Mesenchymal stem cell (in vitro differentiated cells and primary cell): ENCODE data around the gene FARP1.

ENCODE experiments used
- DNase-seq: peaks from one replicate; pipeline ENCODE4 v3.0.0-alpha.2; 2013
- H2AFZ ChIP-seq: one replicate; pipeline ENCODE4 v1.6.1; 2013; ENCODE audit warnings: low read depth, mild to moderate bottlenecking, control low read depth, inconsistent platforms, low read length, moderate library complexity
- H2AK5ac ChIP-seq: 2 replicates; pipeline ENCODE4 v1.6.1; 2013; ENCODE audit warnings: low read length, moderate library complexity, mild to moderate bottlenecking, inconsistent platforms; ENCODE audit not compliant: severe bottlenecking
- H2BK120ac ChIP-seq: one replicate; pipeline ENCODE4 v1.6.1; 2013; ENCODE audit warnings: low read depth, mild to moderate bottlenecking, inconsistent platforms, low read length, moderate library complexity
- H2BK12ac ChIP-seq, 2 experiments: one replicate each; pipeline ENCODE4 v1.6.1; 2013; ENCODE audit warnings: inconsistent platforms in 2 of 2, low read length in 2 of 2, mild to moderate bottlenecking in 2 of 2, moderate library complexity in 2 of 2, control low read depth in 1 of 2
- H2BK15ac ChIP-seq: one replicate; pipeline ENCODE4 v1.6.1; 2013; ENCODE audit warnings: mild to moderate bottlenecking, low read depth, inconsistent platforms; ENCODE audit not compliant: poor library complexity, severe bottlenecking
- H2BK5ac ChIP-seq: 2 replicates; pipeline ENCODE4 v1.6.1; 2013; ENCODE audit warnings: low read depth, mild to moderate bottlenecking, low read length, control low read depth, inconsistent platforms; ENCODE audit not compliant: poor library complexity, severe bottlenecking
- H3K14ac ChIP-seq, 2 experiments: one replicate each; pipeline ENCODE4 v1.6.1; 2013; ENCODE audit warnings: inconsistent platforms in 2 of 2, low read length in 2 of 2, control low read depth in 1 of 2, mild to moderate bottlenecking in 1 of 2, moderate library complexity in 1 of 2
- H3K18ac ChIP-seq, 2 experiments: one replicate each; pipeline ENCODE4 v1.6.1; 2013; ENCODE audit warnings: inconsistent platforms in 2 of 2, low read length in 2 of 2, control low read depth in 1 of 2, low read depth in 1 of 2, mild to moderate bottlenecking in 1 of 2
- H3K23ac ChIP-seq, 2 experiments: one replicate each; pipeline ENCODE4 v1.6.1; 2013; ENCODE audit warnings: inconsistent platforms in 2 of 2, low read length in 2 of 2, mild to moderate bottlenecking in 2 of 2, moderate library complexity in 2 of 2, control low read depth in 1 of 2
- H3K27ac ChIP-seq: 2 replicates; pipeline ENCODE4 v1.5.1; 2013; ENCODE audit warnings: mild to moderate bottlenecking, moderate library complexity, low read length, control low read depth, inconsistent platforms; ENCODE audit not compliant: poor library complexity, severe bottlenecking
- H3K27me3 ChIP-seq, 2 experiments: 2 replicates each; pipeline versions ENCODE4 v1.6.1 to v1.7.0; 2013; ENCODE audit warnings: low read length in 2 of 2, mild to moderate bottlenecking in 2 of 2, moderate library complexity in 2 of 2, control low read depth in 1 of 2, inconsistent platforms in 1 of 2; ENCODE audit not compliant: control insufficient read depth in 1 of 2, insufficient read depth in 1 of 2
- H3K36me3 ChIP-seq, 2 experiments: 2 replicates each; pipeline versions ENCODE4 v1.6.1 to v1.7.0; 2013; ENCODE audit warnings: low read length in 2 of 2, control low read depth in 1 of 2, inconsistent platforms in 1 of 2, low read depth in 1 of 2, mild to moderate bottlenecking in 1 of 2; ENCODE audit not compliant: insufficient read depth in 2 of 2, control insufficient read depth in 1 of 2
- H3K4ac ChIP-seq, 2 experiments: one replicate each; pipeline ENCODE4 v1.6.1; 2013; ENCODE audit warnings: inconsistent platforms in 2 of 2, low read length in 2 of 2, mild to moderate bottlenecking in 2 of 2, moderate library complexity in 2 of 2, control low read depth in 1 of 2, low read depth in 1 of 2
- H3K4me1 ChIP-seq: 2 replicates; pipeline ENCODE4 v1.6.1; 2013; ENCODE audit warnings: low read depth, low read length, control low read depth; ENCODE audit not compliant: control insufficient read depth, insufficient read depth
- H3K4me2 ChIP-seq: 2 replicates; pipeline ENCODE4 v1.6.1; 2013; ENCODE audit warnings: low read length, mild to moderate bottlenecking, inconsistent platforms; ENCODE audit not compliant: poor library complexity, severe bottlenecking
- H3K4me3 ChIP-seq, 2 experiments: 2 replicates each; pipeline versions ENCODE4 v1.5.1 to v1.7.0; 2013; ENCODE audit warnings: low read length in 2 of 2, mild to moderate bottlenecking in 2 of 2, control low read depth in 1 of 2, low read depth in 1 of 2; ENCODE audit not compliant: insufficient read depth in 1 of 2
- H3K79me1 ChIP-seq: replicated peaks from 2 replicates; pipeline ENCODE4 v1.6.1; 2013; ENCODE audit warnings: mild to moderate bottlenecking, control low read depth, low read length, inconsistent platforms; ENCODE audit not compliant: poor library complexity, severe bottlenecking
- H3K9ac ChIP-seq: 2 replicates; pipeline ENCODE4 v1.7.0; 2013; ENCODE audit warnings: mild to moderate bottlenecking, low read length, moderate library complexity
- H3K9me3 ChIP-seq: 2 replicates; pipeline ENCODE4 v1.7.0; 2013; ENCODE audit warnings: mild to moderate bottlenecking, low read length; ENCODE audit not compliant: control insufficient read depth
- H4K8ac ChIP-seq: one replicate; pipeline ENCODE4 v1.6.1; 2013; ENCODE audit warnings: inconsistent platforms, mild to moderate bottlenecking, low read length, moderate library complexity
- H4K91ac ChIP-seq: one replicate; pipeline ENCODE4 v1.6.1; 2013; ENCODE audit warnings: mild to moderate bottlenecking, low read length, inconsistent platforms
- WGBS: methylation state at CpG from one replicate; pipeline ENCODE4 v1.1.7; 2013; ENCODE audit warnings: mixed read lengths; 5-methylcytosine and 5-hydroxymethylcytosine counted together

FARP1 gene

DNA sequence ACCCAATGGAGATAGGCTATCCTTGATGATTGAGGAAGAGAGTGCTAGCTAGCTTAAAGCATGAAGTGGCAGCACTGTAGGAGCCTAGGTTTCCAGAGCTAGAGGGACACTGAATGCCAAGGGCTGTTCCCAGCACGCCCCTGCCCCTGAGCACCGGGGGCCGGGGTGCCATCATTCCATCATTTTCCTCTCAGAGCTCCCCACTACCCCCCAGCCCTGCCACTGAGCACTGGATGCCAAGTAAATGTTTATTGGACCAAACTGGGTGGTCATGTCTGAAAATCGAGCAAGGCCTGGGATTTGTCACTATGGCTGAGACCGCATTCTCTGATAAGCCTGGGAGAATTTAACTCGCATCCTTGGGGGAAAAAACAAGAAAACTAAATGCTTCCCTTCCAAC is 291.2 kb downstream of the FARP1 start:
- H3K4me1 ChIP-seq = peaks cover 8% of the 10 kb centered on the region
- no peak overlapping the region for H3K14ac ChIP-seq
- H3K18ac ChIP-seq = no peak overlapping the region
- H3K23ac ChIP-seq = no peak overlapping the region
- no peak overlapping the region for H2AFZ ChIP-seq
- H3K27me3 ChIP-seq = no peaks in the 10 kb centered on the region
- DNase-seq = no peak
- no peak overlapping the region for H3K27ac ChIP-seq
- H3K4ac ChIP-seq = no peak overlapping the region
- H3K4me3 ChIP-seq = no peak overlapping the region
- H4K91ac ChIP-seq = no peak overlapping the region
- no peak overlapping the region for H2BK12ac ChIP-seq
- H3K36me3 ChIP-seq = peaks cover 36 to 62% of the 10 kb centered on the region in 2 experiments
- H2BK5ac ChIP-seq = no peak overlapping the region
- WGBS = 97% methylated on average over 4 of the region's 6 CpGs
- H3K9ac ChIP-seq = no peak overlapping the region
- H2AK5ac ChIP-seq = no peak overlapping the region
- H4K8ac ChIP-seq = no peak overlapping the region
- no peaks in the 10 kb centered on the region for H3K9me3 ChIP-seq
- H3K4me2 ChIP-seq = no peak overlapping the region
- H2BK120ac ChIP-seq = no peak overlapping the region
- no peak overlapping the region for H2BK15ac ChIP-seq
- H3K79me1 ChIP-seq = peaks cover 17% of the 10 kb centered on the region

DNA sequence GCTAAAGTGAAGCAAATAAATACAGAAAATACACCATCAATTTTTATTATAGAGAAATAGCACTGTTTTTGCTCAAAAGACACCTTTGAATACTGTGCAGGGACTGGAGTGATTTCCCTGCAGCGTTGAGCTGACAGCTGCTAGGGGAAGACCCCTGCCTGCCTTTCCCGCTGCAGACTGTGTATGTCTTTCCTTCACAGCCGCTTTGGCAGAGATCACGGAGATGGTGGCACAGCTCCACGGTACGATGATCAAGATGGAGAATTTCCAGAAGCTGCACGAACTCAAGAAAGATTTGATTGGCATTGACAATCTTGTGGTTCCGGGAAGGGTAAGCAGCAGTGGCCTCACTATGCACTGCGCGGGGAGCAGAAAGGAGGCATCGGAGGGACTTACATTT is 292.5 kb downstream of the FARP1 start:
- no peak for DNase-seq
- no peak overlapping the region for H2AK5ac ChIP-seq
- H3K36me3 ChIP-seq = peaks cover 45 to 70% of the 10 kb centered on the region in 2 experiments
- no peak overlapping the region for H3K4me3 ChIP-seq
- H3K23ac ChIP-seq = no peak overlapping the region
- no peak overlapping the region for H4K91ac ChIP-seq
- no peak overlapping the region for H2BK15ac ChIP-seq
- H3K4me1 ChIP-seq = peaks cover 3% of the 10 kb centered on the region
- no peak overlapping the region for H3K4me2 ChIP-seq
- H2BK120ac ChIP-seq = no peak overlapping the region
- no peak overlapping the region for H3K14ac ChIP-seq
- no peak overlapping the region for H4K8ac ChIP-seq
- no peak overlapping the region for H3K27ac ChIP-seq
- H3K18ac ChIP-seq = no peak overlapping the region
- H3K9me3 ChIP-seq = no peaks in the 10 kb centered on the region
- no peak overlapping the region for H2BK12ac ChIP-seq
- H2BK5ac ChIP-seq = no peak overlapping the region
- WGBS = 96% methylated on average over 11 of the region's 11 CpGs
- H3K4ac ChIP-seq = no peak overlapping the region
- H3K27me3 ChIP-seq = no peaks in the 10 kb centered on the region
- peaks cover 15% of the 10 kb centered on the region for H3K79me1 ChIP-seq
- no peak overlapping the region for H3K9ac ChIP-seq
- H2AFZ ChIP-seq = no peak overlapping the region

DNA sequence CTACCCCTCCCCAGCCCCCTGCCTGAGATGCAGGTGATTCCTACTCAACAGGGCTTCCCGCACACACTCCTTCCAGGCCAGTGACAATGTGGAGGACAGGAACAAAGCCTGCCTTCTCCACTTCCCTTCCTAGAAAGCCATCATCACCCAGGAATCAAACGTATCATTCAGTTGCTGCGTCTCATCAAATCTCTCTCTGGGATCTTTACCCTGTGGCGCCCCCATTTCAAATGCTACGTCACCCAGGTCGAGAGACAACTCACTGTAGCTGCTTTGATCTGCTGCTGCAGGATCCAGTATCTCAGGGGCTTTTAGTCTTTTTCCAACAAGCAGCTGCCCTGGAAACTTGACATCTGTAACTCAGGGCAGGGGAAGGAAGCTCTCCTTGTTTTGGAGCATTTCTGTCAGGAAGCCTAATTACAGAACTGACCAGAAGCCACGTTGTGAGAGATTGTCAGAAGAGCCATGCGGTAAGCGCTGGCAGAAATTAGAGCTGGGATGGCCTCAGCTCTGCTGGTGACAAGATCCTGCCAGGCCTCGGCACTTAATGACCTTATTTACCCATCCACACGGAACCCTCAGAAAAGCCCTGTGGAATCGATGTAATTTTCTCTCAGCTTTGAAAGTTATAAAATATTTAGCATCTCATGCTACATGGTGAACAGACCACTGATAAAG is 293.5 kb downstream of the FARP1 start:
- no peak overlapping the region for H2AK5ac ChIP-seq
- no peak overlapping the region for H2AFZ ChIP-seq
- DNase-seq = no peak
- no peak overlapping the region for H3K27ac ChIP-seq
- 94% methylated on average over 9 of the region's 12 CpGs for WGBS
- peaks cover 54 to 75% of the 10 kb centered on the region in 2 experiments for H3K36me3 ChIP-seq
- H3K27me3 ChIP-seq = no peaks in the 10 kb centered on the region
- H2BK12ac ChIP-seq = no peak overlapping the region
- peaks cover 15% of the 10 kb centered on the region for H3K79me1 ChIP-seq
- no peak overlapping the region for H4K8ac ChIP-seq
- no peak overlapping the region for H4K91ac ChIP-seq
- no peak overlapping the region for H3K14ac ChIP-seq
- no peak overlapping the region for H3K9ac ChIP-seq
- no peak overlapping the region for H3K4ac ChIP-seq
- no peaks in the 10 kb centered on the region for H3K9me3 ChIP-seq
- no peaks in the 10 kb centered on the region for H3K4me1 ChIP-seq
- no peak overlapping the region for H2BK120ac ChIP-seq
- no peak overlapping the region for H2BK5ac ChIP-seq
- no peak overlapping the region for H3K4me3 ChIP-seq
- no peak overlapping the region for H3K4me2 ChIP-seq
- no peak overlapping the region for H3K18ac ChIP-seq
- H3K23ac ChIP-seq = no peak overlapping the region
- no peak overlapping the region for H2BK15ac ChIP-seq

DNA sequence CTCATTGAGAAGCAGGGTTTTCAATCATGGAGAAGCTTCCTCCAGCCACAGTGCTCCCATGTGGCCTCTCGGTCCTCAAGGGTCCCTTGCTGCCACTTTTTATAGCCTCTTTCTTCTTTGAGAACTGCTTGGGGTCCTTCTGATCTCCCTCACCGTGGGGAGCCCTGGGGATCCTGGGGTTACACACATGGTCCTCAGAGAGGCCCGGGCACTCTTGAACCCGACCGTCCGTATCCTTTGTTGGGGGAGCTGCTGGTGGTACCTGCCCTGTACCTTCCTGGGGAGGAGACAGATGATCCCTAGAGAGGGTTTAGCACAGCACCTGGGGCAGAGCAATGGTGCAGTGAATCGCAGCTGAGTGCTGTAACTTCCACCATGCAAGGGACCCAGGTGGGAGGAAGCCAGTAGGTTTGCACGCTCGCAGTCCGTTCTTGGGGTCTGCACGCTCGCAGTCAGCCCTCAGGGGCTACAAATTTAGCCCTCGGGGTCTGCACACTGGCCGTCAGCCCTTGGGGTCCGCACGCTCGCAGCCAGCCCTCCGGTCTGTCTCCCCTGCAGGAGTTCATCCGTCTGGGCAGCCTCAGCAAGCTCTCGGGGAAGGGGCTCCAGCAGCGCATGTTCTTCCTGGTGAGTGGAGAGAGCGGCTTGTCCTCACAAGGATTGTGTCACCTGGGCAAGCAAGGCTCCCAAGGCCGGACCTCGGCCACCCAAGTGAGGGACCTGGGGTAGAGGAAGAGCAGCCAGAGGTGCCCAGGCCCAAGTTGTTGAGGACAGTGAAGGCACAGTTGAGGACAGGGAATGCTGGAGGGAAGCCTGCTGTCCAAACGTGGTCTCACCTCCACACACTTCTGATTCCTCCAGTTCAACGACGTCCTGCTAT is 295.6 kb downstream of the FARP1 start:
- H2BK15ac ChIP-seq = no peak overlapping the region
- no peak overlapping the region for H4K8ac ChIP-seq
- H3K27me3 ChIP-seq = no peaks in the 10 kb centered on the region
- no peak overlapping the region for H2BK5ac ChIP-seq
- peaks cover 16% of the 10 kb centered on the region for H3K79me1 ChIP-seq
- H2BK12ac ChIP-seq = no peak overlapping the region
- no peak overlapping the region for H3K4ac ChIP-seq
- H4K91ac ChIP-seq = no peak overlapping the region
- DNase-seq = no peak
- H3K18ac ChIP-seq = no peak overlapping the region
- no peak overlapping the region for H3K4me3 ChIP-seq
- no peak overlapping the region for H3K14ac ChIP-seq
- peaks cover 49 to 78% of the 10 kb centered on the region in 2 experiments for H3K36me3 ChIP-seq
- no peak overlapping the region for H2BK120ac ChIP-seq
- WGBS = 98% methylated on average over 27 of the region's 27 CpGs
- H3K9me3 ChIP-seq = no peaks in the 10 kb centered on the region
- no peak overlapping the region for H2AFZ ChIP-seq
- H3K23ac ChIP-seq = no peak overlapping the region
- H3K4me1 ChIP-seq = peaks cover 2% of the 10 kb centered on the region
- H2AK5ac ChIP-seq = no peak overlapping the region
- no peak overlapping the region for H3K27ac ChIP-seq
- H3K4me2 ChIP-seq = no peak overlapping the region
- no peak overlapping the region for H3K9ac ChIP-seq
